GM21825 (cell line): Measurements from ENCODE around the gene FAM20A.

Experiments
- ATAC-seq: cut with Tn5 transposase; IDR thresholded peaks from one replicate; pipeline ENCODE4 v1.9.1; 2021; ENCODE audit warnings: mild to moderate bottlenecking, moderate library complexity; ENCODE audit not compliant: unreplicated experiment

FAM20A gene

GRCh38 chr17:68600931-68601564 is at the start of gene FAM20A:
TSS of gene FAM20A (minus strand) at chr17:68601367. CDS start at chr17:68600666, 701 bp downstream.
- no peak for ATAC-seq

- ATAC-seq, result no peak
Measured at GRCh38 chr17:68649324-68649723, 48.2 kb upstream of the FAM20A start.

- ATAC-seq, result no peak
Measured at GRCh38 chr17:68646626-68647526, 45.7 kb upstream of the FAM20A start.

GRCh38 chr17:68642118-68642412 is 40.9 kb upstream of the FAM20A start:
- ATAC-seq, result no peak

GRCh38 chr17:68641276-68642117 is 40.3 kb upstream of the FAM20A start:
- ATAC-seq, result no peak

- ATAC-seq, result no peak
Measured at GRCh38 chr17:68640242-68640989, 39.2 kb upstream of the FAM20A start.

GRCh38 chr17:68634345-68634876 is 33.2 kb upstream of the FAM20A start:
- ATAC-seq, result no peak

- no peak for ATAC-seq
Measured at GRCh38 chr17:68628576-68628957, 27.4 kb upstream of the FAM20A start.

GRCh38 chr17:68627956-68628575 is 26.9 kb upstream of the FAM20A start:
- ATAC-seq, result no peak

- no peak for ATAC-seq
Measured at GRCh38 chr17:68624381-68624780, 23.2 kb upstream of the FAM20A start.

GRCh38 chr17:68623811-68624210 is 22.6 kb upstream of the FAM20A start:
- ATAC-seq, result no peak

- no peak for ATAC-seq
Measured at GRCh38 chr17:68622423-68622822, 21.3 kb upstream of the FAM20A start.

GRCh38 chr17:68621065-68621464 is 19.9 kb upstream of the FAM20A start:
- no peak for ATAC-seq

- no peak for ATAC-seq
Measured at GRCh38 chr17:68616334-68616733, 15.2 kb upstream of the FAM20A start.

- no peak for ATAC-seq
Measured at GRCh38 chr17:68614718-68615117, 13.6 kb upstream of the FAM20A start.

GRCh38 chr17:68613739-68614298 is 12.7 kb upstream of the FAM20A start:
- no peak for ATAC-seq

GRCh38 chr17:68612923-68613292 is 11.7 kb upstream of the FAM20A start:
- ATAC-seq, result no peak

- ATAC-seq, result no peak
Measured at GRCh38 chr17:68612209-68612922, 11.2 kb upstream of the FAM20A start.
